ENCODE data around the gene RHOJ.

The RHOJ gene

DNA sequence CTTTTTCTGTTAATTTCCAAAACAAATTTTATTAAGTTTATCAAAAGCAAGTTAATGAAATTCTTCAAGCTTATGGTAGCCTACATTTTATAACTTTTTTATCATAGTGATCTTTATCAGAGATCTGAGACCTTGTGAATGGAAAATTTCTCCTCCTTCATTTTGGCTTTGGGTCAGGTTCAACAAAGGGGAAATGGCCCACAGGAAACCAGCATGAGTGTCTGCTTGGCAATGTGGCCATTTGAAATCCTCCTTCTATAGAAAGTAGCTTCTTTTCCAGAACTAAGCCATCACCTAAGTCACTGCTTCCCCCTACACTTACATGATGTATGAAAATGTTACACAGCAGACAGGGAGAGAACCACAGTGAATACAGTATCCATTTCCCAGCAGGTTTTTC is 1.6 kb downstream of the RHOJ start:
- DNase-seq (ENCODE audit: low spot score), result no peak

GRCh38 chr14:63209160-63209559 is 4.9 kb downstream of the RHOJ start:
- no peak for DNase-seq (ENCODE audit: low spot score)

- no peak for DNase-seq (ENCODE audit: low spot score)
Measured at GRCh38 chr14:63210812-63211211, 6.6 kb downstream of the RHOJ start.

GRCh38 chr14:63212209-63212608 is 8.0 kb downstream of the RHOJ start:
- no peak for DNase-seq (ENCODE audit: low spot score)

GRCh38 chr14:63212776-63213500 is 8.7 kb downstream of the RHOJ start:
- no peak for DNase-seq (ENCODE audit: low spot score)

- no peak for DNase-seq (ENCODE audit: low spot score)
Measured at GRCh38 chr14:63214417-63215196, 10.4 kb downstream of the RHOJ start.

DNA sequence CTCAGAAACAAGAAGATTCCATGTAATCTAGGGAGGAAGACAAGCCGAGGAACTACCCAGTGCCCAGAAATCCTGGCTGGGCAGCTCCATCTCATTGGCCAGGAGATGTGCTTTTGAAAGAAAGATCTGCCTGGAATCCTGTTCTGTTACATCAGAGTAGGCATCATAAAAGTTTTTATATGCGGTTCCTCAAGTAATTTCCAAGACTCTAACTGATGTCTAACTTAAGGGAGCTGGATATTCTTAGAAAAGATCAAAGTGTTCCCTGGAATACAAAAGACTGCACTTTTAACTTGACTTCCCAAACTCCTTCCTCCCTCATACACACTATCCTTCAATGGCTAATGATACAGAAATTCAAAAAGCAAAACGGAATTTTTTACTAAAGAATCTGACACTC is 16.3 kb downstream of the RHOJ start:
- no peak for DNase-seq (ENCODE audit: low spot score)

DNA sequence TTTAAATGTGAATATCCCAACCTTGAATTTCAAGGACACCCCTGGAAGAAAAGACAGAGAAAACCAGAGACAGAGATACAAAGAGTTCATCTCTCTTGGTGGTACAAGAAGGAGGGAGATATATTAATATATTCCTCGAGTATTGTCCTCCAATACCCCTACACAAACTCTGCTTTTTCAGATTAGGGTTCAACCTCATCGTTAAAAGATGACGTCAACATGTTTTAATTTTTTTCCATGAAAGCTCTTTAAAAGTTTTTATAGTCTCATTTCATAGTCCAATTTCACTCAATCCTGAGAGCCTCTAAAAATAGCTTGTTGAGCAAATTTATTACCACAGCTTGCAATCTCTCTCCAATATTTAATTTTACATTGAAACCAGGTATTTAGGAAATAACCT is 19.4 kb downstream of the RHOJ start:
- no peak for DNase-seq (ENCODE audit: low spot score)

- no peak for DNase-seq (ENCODE audit: low spot score)
Measured at GRCh38 chr14:63224196-63224595, 20.0 kb downstream of the RHOJ start.

- no peak for DNase-seq (ENCODE audit: low spot score)
Measured at GRCh38 chr14:63228217-63228616, 24.0 kb downstream of the RHOJ start.

DNA sequence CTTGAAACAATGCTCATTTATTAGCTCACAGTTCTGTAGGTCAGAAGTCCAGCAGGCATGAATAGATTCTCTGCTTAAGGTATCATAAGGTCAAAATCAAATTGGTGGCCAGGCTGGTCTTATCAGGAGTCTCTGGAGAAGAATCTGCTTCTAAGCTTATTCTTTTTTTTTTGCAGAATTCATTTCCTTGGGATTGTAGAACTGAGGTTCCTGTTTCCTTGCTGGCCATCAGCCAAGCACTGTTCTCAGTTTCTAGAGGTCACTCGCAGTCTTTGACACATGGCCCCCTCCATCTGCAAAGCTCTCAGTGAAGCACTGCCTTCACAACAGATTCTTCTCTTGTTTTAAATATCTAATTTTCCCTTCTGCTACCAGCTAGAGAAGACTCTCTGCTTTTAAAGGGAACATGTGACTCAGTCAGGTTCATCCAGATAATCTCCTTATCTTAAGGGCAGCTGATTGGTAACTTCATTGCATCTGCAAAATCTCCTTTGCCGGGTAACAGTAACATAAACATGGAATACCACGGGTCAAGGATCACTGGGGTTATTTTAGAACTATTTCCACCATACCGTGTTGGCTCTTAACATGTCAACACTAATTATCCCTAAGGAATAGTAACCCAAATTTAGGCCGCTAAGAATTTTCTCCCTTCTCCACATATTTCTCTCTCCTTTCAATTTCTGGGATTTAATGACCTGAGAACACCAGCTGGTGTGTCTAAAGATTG is 25.3 kb downstream of the RHOJ start:
- DNase-seq (ENCODE audit: low spot score), result no peak

GRCh38 chr14:63231766-63232165 is 27.5 kb downstream of the RHOJ start:
- no peak for DNase-seq (ENCODE audit: low spot score)

GRCh38 chr14:63237791-63238190 is 33.5 kb downstream of the RHOJ start:
- DNase-seq (ENCODE audit: low spot score), result no peak

DNA sequence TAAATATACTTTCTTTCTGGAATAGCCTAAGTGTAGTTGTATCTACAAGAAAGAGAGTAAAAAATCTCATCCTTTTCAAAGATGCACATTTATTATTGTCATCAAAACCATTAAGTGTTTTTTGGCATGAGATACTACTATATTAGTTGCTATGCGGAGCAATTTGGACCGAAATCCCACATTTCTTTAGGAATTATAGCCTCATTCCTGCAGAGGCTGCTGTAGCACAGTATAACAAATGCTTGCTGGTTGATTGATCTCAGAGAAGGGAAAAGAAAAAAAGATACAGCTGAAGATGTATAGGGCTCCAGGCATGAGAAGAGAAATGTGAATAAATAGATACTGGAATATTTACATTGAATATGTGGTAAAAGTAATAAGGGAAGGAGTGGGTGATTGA is 36.0 kb downstream of the RHOJ start:
- DNase-seq (ENCODE audit: low spot score), result no peak

DNA sequence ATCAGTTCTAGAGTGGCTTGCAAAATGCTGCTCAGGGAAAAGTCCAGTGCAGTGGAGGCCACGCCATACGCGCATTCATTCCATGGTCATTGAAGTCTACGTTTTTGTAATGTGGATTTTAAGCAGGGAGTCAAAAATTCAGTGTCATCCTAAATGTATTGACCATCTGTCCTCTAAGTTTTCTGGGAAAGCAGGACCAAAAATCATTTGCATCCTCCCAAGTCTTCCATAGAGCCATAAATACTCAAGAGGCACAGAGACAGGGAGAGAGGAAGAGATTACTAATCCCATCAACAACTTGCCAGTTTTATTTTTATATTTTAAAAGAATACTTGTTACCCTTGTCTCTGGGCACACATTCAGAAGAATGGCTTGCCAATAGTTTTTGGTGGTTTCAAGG is 36.9 kb downstream of the RHOJ start:
- no peak for DNase-seq (ENCODE audit: low spot score)

DNA sequence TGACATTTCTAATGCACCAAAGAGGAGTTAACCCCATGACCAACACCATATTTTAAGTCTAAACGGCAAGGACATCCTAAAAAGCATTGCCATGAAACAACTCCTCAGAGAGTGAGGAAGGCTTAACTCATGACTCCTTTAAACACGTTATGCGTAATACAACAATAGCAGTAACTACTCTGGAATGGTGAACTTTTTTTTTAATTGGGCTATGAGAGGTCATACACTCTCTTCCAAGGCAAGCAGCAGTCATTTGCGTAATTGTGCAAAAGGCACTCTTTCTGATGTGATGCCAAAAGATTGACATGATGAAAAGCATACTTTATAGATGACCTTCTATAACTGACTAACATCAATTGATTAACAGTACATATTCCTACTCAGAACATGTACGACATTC is 39.4 kb downstream of the RHOJ start:
- DNase-seq (ENCODE audit: low spot score), result peak; percentile 24

DNA sequence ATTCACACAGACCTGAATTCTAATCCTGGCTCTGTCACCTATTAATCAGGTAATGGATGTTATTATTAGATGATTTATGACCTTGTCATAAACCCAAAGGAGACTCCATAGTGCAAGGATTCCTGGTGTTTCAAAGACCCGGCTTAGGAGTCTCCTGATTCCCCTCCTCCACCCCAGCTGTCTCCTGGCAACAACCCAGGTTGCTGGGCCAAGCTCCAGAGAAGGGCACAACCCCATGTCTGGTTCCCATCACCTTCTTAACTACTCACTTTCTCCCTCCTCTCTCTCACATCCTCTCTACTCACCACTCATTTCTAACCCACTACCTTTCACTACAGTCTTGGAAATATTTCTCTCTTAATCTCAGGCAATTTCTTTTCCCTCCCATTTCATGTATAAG is 41.6 kb downstream of the RHOJ start:
- DNase-seq (ENCODE audit: low spot score), result no peak

- DNase-seq (ENCODE audit: low spot score), result peak; percentile 38
Measured at GRCh38 chr14:63248211-63248610, 44.0 kb downstream of the RHOJ start.

DNA sequence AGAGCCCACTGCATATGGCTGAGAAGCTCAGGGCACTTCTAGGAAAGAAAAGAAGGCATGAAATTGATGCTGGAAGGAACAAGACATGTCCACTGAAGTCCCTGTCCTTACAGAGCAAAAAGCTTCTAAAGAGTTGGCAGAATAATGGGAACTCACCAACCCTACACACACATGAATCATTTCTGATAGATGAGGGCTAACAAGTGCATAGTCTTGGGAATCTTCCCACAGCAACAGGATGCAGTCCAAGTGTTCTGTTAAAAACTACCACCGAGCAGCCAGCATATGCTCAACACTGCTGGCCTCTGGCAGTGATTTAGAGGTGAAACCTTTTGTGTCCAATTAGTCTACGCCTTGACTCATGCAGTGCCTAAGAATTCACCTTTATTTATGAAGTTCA is 44.8 kb downstream of the RHOJ start:
- peak; percentile 42 for DNase-seq (ENCODE audit: low spot score)

DNA sequence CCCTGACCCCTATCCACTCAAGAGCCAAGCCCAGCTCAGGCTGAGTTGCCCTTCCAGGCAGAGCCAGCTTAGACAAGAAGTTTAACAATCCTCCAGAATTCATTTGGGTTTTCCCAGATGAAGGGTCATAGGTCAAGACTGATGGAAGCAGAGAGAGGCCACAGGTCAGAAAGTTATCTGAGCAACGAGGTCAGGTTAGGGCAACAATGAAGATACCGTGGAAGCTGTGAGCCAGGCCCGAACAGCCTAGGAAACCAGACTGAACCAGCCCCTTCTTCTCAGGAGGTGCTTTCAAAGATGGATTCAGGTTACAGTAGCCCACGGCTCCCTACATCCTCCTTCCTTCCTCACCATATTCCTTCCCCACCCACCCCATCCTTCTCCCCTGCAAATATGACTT is 53.1 kb downstream of the RHOJ start:
- no peak for DNase-seq (ENCODE audit: low spot score)

- no peak for DNase-seq (ENCODE audit: low spot score)
Measured at GRCh38 chr14:63262446-63262845, 58.2 kb downstream of the RHOJ start.

DNA sequence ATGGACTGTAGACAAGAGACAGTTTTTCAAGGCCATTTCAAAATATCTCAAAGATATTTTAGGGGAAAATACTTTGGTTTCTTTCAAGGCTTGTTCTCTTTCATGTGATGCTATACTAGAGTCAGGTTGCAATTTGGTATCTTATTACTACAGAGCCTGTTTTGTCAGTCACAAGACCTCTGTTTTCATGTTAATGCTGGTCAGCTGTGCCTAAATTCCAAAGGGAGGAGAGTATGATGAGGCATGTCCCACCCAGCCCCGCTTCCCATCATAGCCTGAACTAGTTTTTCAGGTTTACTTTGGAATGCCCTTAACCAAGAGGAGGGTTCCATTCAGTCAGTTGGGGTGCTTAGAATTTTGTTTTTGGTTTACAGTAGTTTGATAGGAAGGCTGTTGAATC is 61.9 kb downstream of the RHOJ start:
- DNase-seq (ENCODE audit: low spot score), result no peak

GRCh38 chr14:63267171-63267570 is 62.9 kb downstream of the RHOJ start:
- DNase-seq (ENCODE audit: low spot score), result no peak
